ENCODE measurements around the gene HMGCLL1.

DNA sequence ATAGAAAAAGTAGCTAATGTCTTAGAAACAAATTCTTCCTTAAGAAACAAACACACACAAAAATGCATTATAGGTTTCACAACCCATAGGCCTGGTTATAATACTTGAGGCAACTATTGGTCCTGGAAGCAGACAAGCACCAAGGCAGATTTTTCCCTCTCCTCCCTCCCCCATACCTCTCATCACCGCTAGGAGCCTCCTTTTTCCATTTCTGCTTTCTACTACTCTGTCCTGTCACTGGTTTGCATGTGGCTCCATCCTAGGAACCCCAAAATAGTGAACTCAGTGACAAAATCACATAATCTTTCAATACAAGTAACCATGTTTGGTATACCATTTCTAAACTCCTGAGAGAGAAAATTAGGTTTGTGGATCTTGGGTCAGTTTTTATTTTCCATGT lies 66.1 kb downstream of the HMGCLL1 start:
- TF ChIP-seq EZH2 (IDR thresholded peaks at IDR 0.05) = no peak
- no peak for TF ChIP-seq POLR2AphosphoS5 (IDR thresholded peaks at IDR 0.05; ENCODE audit: borderline replicate concordance, low read depth, low read length)

All from SK-N-MC (cell line).